ENCODE data around the gene UGDH. TPM values are rescaled to one million over a fixed set of nuclear protein-coding genes. Genes with fewer than 3 reads are reported as not detected.
"Not testable (repeated sequence)": the region's sequence is repeated elsewhere in the genome, so short reads cannot be mapped to it uniquely, and the experiment has no call there.

UGDH gene
- total RNA-seq, 1 donor from 2014 or later, result 65.0 TPM

GRCh38 chr4:39458505-39459300, 68.5 kb downstream of the UGDH start, which contains the start of the genes LIAS and RPL9:
Gene LIAS (plus strand): TSS chr4:39459056. CDS start chr4:39459118, 62 bp downstream.
Gene RPL9 (minus strand): TSS chr4:39458922. CDS start chr4:39458439, 483 bp downstream.
- H3K27me3 ChIP-seq (ENCODE audit: control insufficient read depth, insufficient read depth, low read length), result no peaks in the 10 kb centered on the region
- DNase-seq (ENCODE audit: low read depth) (peak; percentile 98), FAIRE-seq (peak; percentile 72)
- peak within 1 kb of the TSS; percentile 90 for H3K4me3 ChIP-seq (ENCODE audit: low read depth, low read length)
- TF ChIP-seq CTCF (IDR thresholded peaks at IDR 0.05; ENCODE audit: insufficient read depth, low read length, severe bottlenecking), result no peak
- peaks cover 25% of the 10 kb centered on the region for H3K36me3 ChIP-seq (ENCODE audit: control insufficient read depth, insufficient read depth, low read length)

- Histone ChIP-seq H3K36me3 (ENCODE audit: control insufficient read depth, insufficient read depth, low read length) (peaks cover 28% of the 10 kb centered on the region), H3K4me3 (ENCODE audit: low read depth, low read length) (peak overlapping the region; percentile 90)
- not testable (repeated sequence) for H3K27me3 ChIP-seq (ENCODE audit: control insufficient read depth, insufficient read depth, low read length); FAIRE-seq; DNase-seq (ENCODE audit: low read depth)
Observed at GRCh38 chr4:39458161-39458504, 69.1 kb downstream of the UGDH start.

- FAIRE-seq, result no peak
- Histone ChIP-seq H3K27me3 (ENCODE audit: control insufficient read depth, insufficient read depth, low read length) (no peaks in the 10 kb centered on the region), H3K4me3 (ENCODE audit: low read depth, low read length) (peak overlapping the region; percentile 90), H3K36me3 (ENCODE audit: control insufficient read depth, insufficient read depth, low read length) (peaks cover 28% of the 10 kb centered on the region)
- TF ChIP-seq CTCF (IDR thresholded peaks at IDR 0.05; ENCODE audit: insufficient read depth, low read length, severe bottlenecking), result no peak
- no peak for DNase-seq (ENCODE audit: low read depth)
Observed at GRCh38 chr4:39456946-39457763, 70.1 kb downstream of the UGDH start.

GRCh38 chr4:39455486-39455885, 71.8 kb downstream of the UGDH start:
- peaks cover 29% of the 10 kb centered on the region for H3K36me3 ChIP-seq (ENCODE audit: control insufficient read depth, insufficient read depth, low read length)

GRCh38 chr4:39453738-39454137, 73.5 kb downstream of the UGDH start:
- H3K36me3 ChIP-seq (ENCODE audit: control insufficient read depth, insufficient read depth, low read length), result peaks cover 29% of the 10 kb centered on the region
- TF ChIP-seq CTCF (IDR thresholded peaks at IDR 0.05; ENCODE audit: insufficient read depth, low read length, severe bottlenecking), result no peak
- DNase-seq (ENCODE audit: low read depth) (no peak), FAIRE-seq (no peak)
- H3K4me3 ChIP-seq (ENCODE audit: low read depth, low read length), result no peak overlapping the region
- H3K27me3 ChIP-seq (ENCODE audit: control insufficient read depth, insufficient read depth, low read length), result no peaks in the 10 kb centered on the region

More at GRCh38 chr4:39455486-39455885, 71.8 kb downstream of the UGDH start:
- no peak for DNase-seq (ENCODE audit: low read depth)
- no peak overlapping the region for H3K4me3 ChIP-seq (ENCODE audit: low read depth, low read length)
- no peak for TF ChIP-seq CTCF (IDR thresholded peaks at IDR 0.05; ENCODE audit: insufficient read depth, low read length, severe bottlenecking)
- no peaks in the 10 kb centered on the region for H3K27me3 ChIP-seq (ENCODE audit: control insufficient read depth, insufficient read depth, low read length)
- FAIRE-seq, result no peak
